Activated CD8-positive, alpha-beta memory T cell treated with anti-CD3 and anti-CD28 coated beads, Interleukin-2, amount 50 U/mL, for 4 hours (primary cell): ENCODE results near the gene PTPRN2.
A peak's percentile ranks its signal among the peaks of the same experiment; 100 is the strongest.

Experiments used
- DNase-seq: peaks from one replicate; pipeline ENCODE4 v3.0.0-alpha.2; 2020

Gene PTPRN2

DNA sequence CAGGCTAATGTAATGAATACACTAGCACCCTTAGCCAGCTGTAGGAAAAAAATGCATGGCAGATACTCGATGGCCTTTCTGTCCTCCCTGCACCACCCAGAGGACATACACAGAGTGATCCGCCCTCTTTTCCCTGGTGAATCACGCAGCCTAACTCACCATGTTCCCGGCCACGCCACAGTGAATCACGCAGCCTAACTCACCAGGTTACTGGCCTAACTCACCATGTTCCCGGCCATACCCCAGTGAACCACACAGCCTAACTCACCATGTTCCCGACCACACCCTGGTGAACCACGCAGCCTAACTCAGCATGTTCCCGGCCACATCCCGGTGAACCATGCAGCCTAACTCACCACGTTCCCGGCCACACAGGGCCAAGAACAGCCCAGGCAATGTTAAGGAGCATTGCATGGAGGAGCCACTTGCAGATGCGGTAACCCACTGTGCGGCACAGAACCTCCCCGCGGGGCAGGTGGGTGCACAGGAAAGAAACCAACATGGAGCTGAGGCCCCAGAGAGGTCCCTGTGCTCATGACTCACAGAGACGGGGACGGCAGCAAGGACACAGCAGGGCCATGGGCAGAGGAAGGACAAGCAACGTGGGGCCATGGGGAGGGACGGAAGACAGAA is 742.3 kb downstream of the PTPRN2 start:
- no peak for DNase-seq

GRCh38 chr7:157844611-157845010 is 743.0 kb downstream of the PTPRN2 start:
- DNase-seq, result no peak

DNA sequence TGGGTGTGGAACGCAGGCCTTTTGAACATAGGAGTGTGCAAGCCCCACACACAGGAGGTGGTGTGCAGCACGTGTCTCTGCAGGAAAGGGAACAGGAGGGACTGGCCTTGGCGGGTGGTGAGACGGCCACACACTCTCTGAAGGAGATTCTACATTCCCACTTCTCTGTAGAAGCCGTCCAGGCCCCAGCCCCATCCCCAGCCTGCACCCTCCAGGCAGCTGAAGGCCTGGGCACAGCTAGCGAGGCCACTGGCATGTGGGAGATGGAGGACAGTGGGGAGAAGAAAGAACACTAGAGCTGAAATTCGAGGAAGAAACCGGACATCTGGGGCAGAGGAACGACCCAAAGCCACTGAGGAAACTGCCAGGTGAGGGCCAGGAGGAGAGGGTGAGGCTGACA is 743.5 kb downstream of the PTPRN2 start:
- no peak for DNase-seq

DNA sequence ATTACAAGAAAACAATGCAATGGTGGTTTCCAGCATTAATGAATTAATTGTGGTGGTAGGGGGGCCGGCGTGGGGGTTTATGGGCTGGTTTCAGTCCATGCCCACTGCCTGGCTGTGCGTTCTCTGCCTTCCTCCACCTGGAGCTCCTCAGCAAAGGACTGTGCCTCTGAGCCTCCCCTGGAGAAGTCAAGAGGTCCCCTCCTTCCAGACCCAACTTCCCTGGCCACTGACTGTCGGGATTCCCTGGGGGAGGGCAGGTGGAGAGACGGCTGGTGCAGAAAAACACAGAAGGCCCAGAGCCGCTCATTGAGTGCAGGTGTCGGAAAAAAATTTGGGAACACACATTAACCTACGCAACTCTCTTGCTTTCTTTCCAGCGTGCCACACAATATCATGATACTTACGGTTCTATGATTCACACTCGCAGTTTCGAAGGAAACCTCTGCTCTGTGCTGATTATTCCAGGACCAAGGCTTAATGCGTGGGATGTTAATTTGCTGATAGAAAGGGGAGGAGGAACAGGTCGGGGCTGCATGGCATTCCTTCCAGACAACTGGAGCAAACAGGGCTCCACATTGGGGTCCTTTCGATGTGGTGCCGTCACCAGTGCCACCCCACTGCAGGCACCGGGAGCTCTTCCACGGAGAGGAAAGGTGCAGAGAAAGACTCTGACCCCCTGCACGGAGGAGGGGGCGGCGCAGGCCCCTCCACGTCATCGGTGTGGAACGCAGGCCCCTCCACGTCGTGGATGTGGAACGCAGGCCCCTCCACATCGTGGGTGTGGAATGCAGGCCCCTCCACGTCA is 744.1 kb downstream of the PTPRN2 start:
- DNase-seq, result no peak

DNA sequence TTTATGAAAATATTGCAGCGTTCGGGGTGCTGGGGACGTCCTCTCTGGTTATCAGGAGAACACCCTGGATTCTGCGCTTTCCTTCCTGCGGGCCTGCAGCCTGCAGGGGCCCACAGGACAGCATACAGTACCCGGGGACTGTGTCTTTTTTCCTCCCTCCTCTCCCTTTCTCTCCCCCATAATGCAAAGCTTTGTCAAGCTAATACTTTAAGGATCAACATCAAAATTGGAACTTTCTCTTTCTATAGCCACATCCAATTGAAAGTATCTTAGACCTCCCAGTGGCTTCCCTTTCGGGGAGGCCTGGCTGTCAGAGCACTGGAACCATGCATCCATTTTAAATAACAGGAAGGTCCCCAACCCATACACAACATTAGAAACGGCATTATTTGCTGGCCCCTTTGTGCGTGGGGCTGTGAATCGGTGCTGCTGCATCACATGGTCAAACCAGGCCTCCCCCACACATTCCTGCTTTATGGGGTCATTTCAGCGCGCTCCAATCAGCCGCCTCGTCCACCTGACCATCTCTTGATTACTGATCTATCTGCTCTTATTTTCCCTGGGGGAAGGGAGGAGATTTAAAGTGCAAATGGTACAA is 745.8 kb downstream of the PTPRN2 start:
- DNase-seq, result no peak

GRCh38 chr7:157840914-157841772 is 746.5 kb downstream of the PTPRN2 start:
- no peak for DNase-seq

DNA sequence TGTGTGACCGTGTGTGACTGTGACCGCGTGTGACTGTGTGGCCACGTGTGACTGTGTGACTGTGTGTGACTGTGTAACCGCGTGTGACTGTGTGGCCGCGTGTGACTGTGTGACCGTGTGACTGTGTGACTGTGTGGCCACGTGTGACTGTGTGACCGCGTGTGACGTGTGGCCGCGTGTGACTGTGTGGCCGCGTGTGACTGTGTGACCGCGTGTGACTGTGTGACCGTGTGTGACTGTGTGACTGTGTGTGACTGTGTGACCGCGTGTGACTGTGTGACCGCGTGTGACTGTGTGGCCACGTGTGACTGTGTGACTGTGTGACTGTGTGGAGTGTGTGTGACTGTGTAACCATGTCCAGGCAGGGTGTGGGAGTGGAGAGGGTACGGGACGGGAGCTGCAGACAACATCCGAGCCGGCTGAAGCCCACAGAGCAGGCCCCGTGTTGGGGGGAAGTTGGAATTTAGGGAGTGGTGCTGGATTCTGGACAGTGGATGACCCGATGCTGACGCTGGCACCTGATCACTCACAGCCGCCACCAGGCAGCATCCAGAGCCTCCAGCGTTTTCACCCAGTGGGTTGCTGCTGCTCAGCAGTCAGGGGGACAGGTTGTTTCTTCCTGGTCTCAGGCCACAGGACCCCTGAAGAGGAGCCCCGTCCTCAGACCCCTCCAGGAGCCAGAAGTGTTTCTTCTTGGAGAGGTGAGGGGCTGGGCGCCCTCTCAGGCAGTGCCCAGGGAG is 747.3 kb downstream of the PTPRN2 start:
- DNase-seq, result no peak

DNA sequence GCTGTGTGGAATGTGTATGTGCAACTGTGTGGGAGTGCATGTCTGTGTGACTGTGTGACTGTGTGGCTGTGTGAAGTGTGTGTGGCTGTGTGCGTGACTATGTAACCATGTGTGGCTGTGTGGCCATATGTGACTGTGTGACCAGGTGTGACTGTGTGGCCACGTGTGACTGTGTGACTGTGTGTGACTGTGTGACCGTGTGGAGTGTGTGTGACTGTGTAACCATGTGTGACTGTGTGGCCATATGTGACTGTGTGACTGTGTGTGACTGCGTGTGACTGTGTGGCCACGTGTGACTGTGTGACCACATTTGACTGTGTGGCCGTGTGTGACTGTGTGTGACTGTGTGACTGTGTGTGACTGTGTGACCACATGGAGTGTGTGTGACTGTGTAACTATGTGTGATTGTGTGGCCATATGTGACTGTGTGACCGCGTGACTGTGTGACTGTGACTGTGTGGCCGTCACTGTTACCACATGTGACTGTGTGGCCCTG is 747.9 kb downstream of the PTPRN2 start:
- DNase-seq, result no peak

GRCh38 chr7:157839226-157839625 is 748.4 kb downstream of the PTPRN2 start:
- DNase-seq, result no peak

GRCh38 chr7:157837561-157837960 is 750.1 kb downstream of the PTPRN2 start:
- no peak for DNase-seq

- no peak for DNase-seq
Observed at GRCh38 chr7:157837047-157837446, 750.6 kb downstream of the PTPRN2 start.

DNA sequence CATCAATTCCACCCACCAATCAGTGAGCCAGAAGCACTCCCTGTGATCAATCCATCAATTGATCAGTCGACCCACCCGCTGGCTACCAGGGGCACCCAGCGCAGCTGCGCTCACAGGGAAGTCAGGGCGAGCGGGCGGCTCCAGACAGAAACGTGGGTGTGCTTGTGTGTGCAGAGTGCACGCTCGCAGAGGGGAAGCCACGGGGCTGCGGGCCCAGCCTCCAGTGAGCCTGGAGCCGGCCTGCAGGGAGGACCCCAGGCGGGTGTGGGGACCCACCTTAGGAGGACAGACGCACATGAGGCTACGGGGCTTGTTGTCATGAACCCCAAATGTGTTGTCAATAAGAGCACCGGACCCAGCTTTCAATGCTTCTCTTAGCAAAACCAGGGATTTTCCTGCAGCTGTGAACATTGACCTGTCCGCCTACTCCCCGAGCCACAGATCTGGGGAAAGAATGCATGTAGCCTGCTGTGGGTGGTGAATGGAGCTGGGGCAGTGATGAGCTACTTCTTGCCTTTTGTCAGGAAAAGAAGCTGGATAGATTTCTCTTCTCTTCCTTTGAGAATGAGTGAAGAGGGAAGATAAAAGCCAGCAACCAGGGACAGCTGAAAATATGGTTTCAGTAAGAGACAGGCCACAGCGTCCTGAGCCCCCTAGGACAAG is 753.0 kb downstream of the PTPRN2 start:
- DNase-seq, result no peak

DNA sequence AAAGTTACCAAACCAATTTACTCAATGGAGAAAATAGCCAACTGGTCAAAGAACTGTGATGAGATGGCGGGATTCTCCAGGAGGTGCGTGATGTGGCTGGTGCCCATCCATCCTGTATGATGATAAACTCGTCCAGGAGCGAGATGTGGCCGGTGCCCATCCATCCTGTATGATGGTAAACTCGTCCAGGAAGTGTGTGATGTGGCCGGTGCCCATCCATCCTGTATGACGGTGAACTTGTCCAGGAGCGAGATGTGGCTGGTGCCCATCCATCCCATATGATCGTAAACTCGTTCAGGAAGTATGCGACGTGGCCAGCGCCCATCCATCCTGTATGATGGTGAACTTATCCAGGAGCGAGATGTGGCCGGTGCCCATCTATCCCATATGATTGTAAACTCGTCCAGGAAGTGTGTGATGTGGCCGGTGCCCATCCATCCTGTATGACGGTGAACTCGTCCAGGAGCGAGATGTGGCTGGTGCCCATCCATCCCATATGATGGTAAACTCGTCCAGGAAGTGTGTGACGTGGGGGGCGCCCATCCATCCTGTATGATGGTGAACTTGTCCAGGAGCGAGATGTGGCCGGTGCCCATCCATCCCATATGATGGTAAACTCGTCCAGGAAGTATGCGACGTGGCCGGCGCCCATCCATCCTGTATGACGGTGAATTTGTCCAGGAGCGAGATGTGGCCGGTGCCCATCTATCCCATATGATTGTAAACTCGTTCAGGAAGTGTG is 754.6 kb downstream of the PTPRN2 start:
- DNase-seq, result no peak

DNA sequence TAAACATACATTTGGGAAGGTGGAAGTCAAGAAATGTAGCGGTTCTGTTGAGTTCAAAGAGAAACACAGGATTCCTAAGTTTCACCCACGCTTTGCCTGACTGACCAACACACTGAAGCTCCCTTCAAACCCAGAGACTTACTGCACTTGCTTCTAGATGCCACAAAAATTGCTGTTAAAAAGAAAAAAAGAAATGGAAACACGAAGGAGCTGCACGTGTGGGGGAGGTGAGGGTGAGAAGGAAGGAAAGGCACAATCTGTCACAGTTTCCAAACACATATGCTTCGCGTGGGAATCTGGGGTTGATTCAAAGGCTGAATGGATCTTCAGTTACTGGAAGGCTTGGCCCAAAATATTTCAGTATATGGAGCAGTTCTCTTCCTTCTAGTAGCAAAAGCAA is 755.2 kb downstream of the PTPRN2 start:
- DNase-seq, result no peak

GRCh38 chr7:157832006-157832405 is 755.6 kb downstream of the PTPRN2 start:
- no peak for DNase-seq

- no peak for DNase-seq
Observed at GRCh38 chr7:157831143-157831905, 756.3 kb downstream of the PTPRN2 start.

- DNase-seq, result no peak
Observed at GRCh38 chr7:157830331-157830730, 757.3 kb downstream of the PTPRN2 start.

GRCh38 chr7:157829491-157829890 is 758.1 kb downstream of the PTPRN2 start:
- DNase-seq, result peak; percentile 4

- no peak for DNase-seq
Observed at GRCh38 chr7:157828881-157829280, 758.7 kb downstream of the PTPRN2 start.

DNA sequence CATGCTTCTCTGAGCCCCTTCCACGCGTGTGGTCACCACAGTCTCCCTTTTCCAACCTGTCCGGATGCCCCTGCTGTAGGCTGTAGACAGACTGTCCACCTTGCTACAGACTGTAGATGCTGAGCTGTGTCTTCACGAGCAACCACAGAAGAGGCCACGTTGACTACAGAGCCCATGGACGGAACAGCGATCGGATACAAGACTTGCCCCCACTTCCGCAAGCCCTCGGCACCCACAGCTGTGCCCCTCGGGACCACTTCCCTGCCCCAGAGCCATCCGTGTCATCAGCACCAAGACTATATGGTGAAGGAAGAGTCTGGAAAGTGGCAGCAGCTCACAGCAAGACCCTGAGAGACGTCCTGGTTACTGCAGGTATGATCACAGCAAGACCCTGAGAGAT is 759.4 kb downstream of the PTPRN2 start:
- DNase-seq, result peak; percentile 9
